DMS153 (cell line): ENCODE results near the gene VSTM4.

ENCODE experiments used
- DNase-seq: peaks from one replicate; lab custom pipeline; 2025; lab: John Stamatoyannopoulos, UW

Gene VSTM4

GRCh38 chr10:49141541-49142332, 26.4 kb upstream of the VSTM4 start:
- no peak for DNase-seq

GRCh38 chr10:49140304-49141177, 25.2 kb upstream of the VSTM4 start:
- no peak for DNase-seq

GRCh38 chr10:49139846-49140195, 24.5 kb upstream of the VSTM4 start:
- DNase-seq: no peak

GRCh38 chr10:49139028-49139845, 23.9 kb upstream of the VSTM4 start:
- DNase-seq: no peak

DNA sequence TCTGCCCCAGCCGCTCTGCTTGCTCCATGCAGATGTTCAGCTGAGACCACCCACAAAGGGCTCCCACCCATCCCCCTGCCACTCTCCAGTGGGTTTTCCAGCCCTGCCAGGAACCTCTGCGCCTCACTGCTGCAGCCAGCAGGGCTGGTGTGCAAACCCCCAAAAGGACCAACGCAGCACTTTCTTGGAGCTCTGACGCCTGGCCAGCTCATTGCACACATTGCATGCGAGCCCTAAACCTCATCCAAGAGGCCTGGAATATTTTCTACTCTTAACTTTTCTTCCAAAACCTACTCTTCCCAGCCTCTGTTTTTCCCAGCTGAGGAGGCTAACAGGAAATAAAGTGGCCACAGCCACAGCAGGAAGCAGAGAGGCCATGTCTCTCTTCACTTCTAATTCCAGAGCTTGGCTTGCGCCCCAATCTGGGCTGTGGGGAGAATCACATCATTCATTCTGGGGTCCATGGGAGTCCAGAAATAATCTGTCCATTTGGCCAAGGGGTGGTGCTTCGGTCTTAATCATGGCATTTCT, 23.1 kb upstream of the VSTM4 start:
- DNase-seq: no peak

DNA sequence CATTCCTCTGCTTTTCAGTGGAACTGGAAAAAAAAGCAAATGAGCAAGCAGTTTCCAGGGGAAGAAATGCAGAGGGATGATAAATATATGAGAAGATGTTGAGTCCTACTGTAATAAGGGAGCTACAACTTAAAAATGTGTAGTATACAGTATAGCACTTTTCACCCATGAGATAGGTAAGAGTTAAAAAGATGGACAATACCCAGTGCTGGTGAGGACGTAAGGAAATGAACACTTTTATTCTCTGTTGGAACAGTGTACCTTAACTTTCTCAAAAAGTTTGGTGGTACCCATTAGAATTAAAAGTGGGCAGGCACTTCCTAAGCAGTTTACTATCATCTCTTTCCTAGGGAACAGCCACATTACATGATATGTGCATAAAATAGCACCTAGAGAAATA, 21.2 kb upstream of the VSTM4 start:
- no peak for DNase-seq

DNA sequence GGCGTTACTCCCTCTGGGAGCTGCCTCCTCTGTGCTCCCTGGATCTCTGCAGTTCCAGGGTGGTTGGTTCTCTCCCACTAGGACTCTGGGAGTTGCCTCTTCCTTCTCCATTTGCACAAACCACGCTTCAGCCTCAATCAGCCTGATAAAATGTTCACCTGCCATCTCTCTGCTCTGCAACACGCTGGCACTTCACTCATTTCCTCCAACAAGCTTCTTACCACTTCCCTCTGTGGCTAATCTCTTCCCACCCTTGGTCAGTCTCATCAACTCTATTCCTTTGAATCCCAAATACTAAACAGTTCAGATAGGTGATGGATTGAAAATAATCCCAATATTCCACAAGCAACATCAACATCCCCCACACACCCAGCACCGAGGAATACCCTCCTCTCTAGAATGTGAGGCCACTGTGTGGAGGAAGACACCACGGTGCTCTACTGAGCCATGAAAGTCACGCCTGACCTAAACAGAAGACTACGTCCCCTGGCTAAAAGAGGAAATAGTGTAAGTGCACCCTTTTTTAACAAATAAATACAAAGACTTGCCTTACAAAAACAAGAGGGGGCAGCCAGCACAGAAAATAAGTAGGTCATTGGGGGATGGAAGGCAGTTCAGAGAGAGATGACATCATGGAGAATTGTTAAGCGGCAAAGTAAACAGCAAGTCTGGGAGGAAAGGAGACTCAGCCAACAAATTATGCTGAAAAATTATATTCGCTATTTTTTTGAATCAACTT, 20.4 kb upstream of the VSTM4 start:
- no peak for DNase-seq

DNA sequence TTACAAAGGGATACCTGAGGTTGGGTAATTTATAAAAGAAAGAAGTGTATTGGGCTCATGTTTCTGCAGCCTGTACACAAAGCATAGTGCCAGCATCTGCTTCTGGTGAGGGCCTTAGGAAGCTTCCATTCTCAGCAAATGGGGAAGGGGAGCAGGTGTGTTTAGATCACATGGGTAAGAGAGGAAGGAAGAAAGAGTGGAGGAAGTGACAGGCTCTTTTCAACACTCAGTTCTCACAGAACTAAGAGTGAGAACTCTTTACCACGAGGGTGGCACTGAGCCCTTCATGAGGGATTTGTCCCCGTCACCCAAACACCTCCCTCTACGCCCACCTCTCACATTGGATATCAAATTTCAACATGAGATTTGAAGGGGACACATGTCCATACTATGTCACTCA, 19.0 kb upstream of the VSTM4 start:
- DNase-seq: no peak

- no peak for DNase-seq
Observed at GRCh38 chr10:49133706-49134248, 18.5 kb upstream of the VSTM4 start, which contains the start of gene FAM170B. Gene FAM170B, minus strand, starts transcription at chr10:49134021. Its CDS starts 103 bp downstream, at chr10:49133918.

DNA sequence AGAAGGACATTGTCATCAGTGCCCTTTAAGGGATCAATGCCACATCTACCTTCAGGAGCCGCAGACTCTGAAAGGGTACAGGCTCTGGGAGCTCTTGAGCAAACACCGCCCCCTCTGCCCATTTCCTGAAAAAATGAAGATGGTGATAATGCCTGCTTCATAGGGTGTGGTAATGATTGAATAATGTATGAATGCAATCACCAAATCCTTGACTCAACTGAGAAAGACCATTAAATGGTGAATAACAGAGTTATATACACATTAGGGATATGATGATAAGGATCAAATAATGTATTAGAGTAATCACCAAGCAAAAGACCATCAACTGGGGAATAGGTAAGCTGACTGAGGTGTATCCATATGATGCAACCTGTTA, 17.0 kb upstream of the VSTM4 start:
- no peak for DNase-seq

GRCh38 chr10:49131507-49132361, 16.4 kb upstream of the VSTM4 start:
- DNase-seq: no peak

DNA sequence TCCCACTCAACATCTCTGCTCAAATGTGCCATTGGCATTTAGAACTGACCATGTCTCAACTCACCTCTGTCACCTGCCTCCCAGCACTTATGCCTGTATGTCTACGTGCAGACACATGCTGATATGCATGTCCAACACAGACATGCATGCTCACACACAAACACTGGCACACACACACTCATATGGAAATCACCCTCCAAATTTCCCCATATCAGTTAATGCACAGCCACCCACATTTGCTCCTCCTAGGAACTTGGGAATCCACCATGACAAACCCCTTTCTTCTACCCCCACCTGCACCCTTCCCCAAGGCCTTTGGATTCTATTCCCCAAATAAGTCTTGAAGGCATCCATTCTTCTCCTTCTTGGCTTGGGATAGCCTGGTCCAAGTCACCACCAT, 14.1 kb upstream of the VSTM4 start:
- DNase-seq: no peak

- no peak for DNase-seq
Observed at GRCh38 chr10:49128854-49129253, 13.5 kb upstream of the VSTM4 start.

DNA sequence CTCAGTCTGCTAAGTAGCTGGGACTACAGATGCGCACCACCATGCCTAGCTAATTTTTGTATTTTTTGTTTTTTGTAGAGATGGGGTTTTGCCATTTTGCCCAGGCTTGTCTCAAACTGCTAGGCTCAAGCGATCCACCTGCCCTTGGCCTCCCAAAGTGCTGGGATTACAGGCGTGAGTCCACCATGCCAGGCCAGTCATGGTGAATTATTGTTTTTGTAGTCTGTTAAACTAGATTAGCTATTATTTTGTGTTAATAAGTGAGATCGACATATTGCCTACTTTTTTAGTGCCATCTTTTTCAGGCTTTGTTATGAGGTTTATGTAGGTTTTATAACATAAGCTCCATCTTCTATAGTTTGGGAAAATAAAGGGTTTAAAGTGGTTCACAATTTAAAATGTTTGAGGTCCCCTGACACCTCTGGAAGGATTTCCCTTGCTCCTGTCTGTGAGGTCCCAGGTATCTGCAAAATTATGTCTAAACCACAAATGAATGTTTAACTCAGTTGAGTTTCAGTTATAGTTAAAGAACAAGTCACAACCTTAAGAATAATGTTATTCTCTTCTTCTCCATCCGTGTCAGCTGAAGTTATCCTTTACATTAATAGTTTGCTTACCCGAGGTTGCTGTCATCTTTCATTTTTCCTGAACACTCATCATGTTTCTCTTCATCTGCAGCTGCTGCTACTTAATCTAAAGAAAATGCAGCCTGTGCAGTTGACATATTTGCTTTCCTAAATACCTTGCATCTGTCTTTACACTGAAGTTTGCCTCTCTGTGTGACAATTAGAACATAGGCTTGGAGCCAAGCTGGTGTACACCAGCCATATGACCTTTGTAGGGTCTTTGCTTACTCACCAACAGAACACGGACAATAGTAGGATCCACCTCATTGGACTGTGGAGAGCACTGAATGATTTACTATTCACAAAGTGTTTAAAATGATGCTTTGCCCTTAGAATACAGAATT, 8.9 kb upstream of the VSTM4 start:
- no peak for DNase-seq

DNA sequence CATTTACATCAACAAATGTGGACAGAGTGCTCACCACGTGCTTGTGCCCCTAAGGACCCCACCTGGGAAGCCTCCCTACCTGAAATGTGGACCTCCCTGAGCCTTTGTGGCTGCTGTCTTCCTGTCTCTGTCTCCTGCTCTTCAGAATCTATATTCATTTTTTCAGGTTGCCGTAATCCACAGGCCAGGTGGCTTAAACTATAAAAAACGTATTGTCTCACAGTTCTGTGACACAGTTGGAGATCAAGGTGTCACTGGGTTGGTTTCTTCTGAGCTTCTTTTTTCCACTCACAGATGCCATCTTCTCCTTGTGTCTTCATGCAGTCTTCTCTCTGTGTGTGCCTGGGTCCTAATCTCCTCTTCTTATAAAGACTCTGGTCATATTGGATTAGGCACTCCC, 5.6 kb upstream of the VSTM4 start:
- no peak for DNase-seq

DNA sequence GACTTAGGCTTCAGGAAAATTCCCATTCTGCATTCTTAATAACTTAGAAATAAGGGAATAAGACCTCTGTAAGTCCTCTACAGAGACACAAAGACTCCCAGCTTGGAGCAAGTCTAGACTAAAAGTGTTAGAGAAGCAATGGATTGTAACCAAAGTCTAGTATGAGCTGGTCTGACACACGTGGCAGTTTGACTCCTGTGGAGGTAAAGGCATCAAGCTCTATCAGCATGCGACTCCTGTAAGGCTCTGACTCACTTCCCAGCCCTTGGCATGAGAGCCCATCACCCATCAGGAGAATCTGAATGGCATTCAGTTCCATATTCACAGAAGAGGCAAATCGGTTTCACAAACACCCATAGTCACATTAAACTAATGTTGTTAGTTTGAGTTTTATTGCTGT, 4.4 kb upstream of the VSTM4 start:
- no peak for DNase-seq

- no peak for DNase-seq
Observed at GRCh38 chr10:49118430-49119074, 3.2 kb upstream of the VSTM4 start.

GRCh38 chr10:49117376-49118070, 2.2 kb upstream of the VSTM4 start:
- DNase-seq: no peak
